ENCODE measurements around the gene EFNB1.
"Not testable (repeated sequence)": the region's sequence is repeated elsewhere in the genome, so short reads cannot be mapped to it uniquely, and the experiment has no call there.

The EFNB1 gene

DNA sequence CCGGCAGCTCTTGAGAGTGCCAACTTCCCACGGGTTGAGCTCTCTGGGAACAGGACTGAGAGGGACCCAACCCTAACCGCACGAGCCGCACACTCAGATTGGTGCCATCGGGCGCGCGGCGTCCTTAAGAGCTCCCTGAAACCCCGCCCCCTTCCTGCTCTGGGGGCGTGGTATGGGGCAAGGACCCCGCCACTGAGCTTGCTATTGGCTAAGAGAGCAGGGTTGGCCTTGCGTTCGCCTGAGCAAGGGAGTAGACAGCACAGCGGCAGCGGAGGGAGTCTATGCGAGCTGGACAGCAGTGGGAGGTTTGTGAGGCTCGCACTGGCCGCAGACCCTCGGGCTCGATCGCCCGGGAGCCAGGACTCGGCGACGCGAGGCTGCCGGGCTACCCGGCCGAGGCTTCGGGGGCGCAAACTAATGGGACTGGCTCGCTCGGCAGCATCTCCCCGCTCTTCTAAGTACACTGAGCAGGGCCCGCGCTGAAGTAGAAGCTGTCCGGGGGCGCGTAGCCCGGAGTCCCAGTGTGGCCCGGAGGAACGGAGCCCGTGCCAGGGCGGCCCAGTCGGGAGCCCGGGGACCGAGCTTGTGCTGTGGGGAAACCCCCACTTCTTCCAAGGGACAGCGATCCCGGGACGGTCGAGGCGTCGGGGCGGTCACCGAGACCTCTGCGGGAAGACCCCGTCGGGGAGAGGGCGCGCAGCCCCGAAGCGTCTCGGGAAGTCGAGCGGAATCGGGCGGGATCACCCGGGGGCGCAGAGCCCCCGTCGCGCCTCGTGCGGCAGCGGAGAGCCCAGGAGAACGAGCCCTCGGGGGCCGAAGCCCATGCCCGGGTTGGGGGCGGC is at the start of gene EFNB1:
EFNB1 (plus strand) TSS at position 282 of the 842 bp plus-strand sequence. CDS start 756 bp downstream, outside the sequence.
- peak; percentile 86 for DNase-seq

DNA sequence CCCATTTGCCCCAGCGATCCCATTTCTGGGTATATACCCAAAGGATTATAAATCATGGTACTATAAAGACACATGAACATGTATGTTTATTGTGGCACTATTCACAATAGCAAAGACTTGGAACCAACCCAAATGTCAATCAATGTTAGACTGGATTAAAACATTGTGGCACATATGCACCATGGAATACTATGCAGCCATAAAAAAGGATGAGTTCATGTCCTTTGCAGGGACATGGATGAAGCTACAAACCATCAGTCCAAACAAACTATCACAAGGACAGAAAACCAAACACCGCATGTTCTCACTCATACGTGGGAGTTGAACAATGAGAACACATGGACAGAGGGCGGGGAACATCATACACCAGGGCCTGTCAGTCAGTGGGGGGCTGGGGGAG is 47.5 kb upstream of the EFNB1 start:
- DNase-seq, result not testable (repeated sequence)

DNA sequence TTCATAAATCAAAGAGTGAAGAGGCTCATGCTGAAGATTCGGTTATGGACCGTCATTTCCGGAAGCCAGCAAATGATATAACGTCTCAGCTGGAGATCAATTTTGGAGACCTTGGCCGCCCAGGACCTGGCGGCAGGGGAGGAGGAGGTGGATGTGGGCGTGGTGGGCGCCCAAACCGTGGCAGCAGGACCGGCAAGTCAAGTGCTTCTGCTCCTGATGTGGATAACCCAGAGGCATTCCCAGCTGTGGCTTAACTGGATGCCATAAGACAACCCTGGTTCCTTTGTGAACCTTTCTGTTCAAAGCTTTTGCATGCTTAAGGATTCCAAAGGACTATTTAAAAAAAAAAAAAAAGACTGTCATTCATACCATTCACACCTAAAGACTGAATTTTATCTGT is 44.0 kb upstream of the EFNB1 start:
- no peak for DNase-seq

DNA sequence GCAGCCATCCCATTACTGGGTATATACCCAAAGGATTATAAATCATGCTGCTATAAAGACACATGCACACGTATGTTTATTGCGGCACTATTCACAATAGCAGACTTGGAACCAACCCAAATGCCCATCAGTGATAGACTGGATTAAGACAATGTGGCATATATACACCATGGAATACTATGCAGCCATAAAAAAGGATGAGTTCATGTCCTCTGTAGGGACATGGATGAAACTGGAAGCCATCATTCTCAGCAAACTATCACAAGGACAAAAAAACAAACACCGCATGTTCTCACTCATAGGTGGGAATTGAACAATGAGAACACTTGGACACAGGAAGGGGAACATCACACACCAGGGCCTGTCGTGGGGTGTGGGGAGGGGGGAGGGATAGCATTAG is 42.2 kb upstream of the EFNB1 start:
- DNase-seq, result not testable (repeated sequence)

DNA sequence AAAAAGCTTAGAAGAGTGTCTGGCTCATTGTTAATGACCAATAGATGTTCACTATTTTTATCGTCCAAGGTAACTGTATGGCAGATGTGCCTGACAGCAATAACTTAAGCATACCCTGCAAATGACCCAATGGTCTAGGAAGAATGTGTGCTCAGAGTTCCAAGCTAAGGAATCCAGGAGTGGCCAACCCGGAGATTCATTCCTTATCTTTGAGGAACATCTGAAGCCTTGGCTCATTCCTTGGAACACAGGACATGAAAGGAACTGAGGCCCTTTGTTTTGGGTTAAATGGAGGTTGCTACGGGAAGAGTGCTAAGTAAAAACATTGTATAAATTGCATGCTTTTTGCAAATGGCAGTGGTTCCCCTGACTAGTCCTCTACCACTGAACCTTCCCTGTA is 38.9 kb upstream of the EFNB1 start:
- DNase-seq, result no peak

DNA sequence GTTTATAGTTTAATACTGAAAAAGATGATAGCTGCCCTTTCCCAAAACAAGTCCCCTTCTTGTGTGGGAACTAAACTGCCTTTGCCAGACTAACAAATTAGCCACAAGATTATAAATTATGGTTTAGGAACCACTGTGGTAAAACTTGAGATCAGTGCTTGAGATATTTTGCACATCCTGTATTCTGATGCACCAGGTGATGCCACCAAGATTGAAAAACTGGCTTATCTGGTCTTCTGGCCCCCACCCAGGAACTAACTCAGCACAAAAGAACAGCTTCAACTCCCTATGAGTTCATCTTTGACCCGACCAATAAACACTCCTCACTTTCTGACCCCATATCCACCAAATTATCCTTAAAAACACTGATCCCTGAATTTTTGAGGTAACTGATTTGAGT is 36.7 kb upstream of the EFNB1 start:
- DNase-seq, result no peak

DNA sequence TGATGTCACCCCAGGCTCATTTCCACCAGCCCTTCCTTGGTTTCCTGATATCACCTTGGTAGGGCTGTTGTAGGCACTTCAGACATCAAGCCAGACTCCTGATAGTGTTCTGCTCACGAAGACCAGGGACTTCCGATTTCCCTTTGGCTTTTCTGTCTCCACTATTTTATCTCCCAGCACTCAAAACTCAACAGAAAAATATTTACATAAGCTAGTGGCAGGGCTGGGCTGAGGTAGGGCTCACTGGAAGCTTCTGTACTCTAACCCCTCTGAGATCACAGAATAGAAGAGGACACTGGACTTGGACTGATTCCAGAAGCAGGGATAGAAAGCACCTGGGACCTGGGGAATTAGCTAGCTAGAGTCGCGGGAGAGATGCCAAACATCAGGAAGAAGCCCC is 34.4 kb upstream of the EFNB1 start:
- DNase-seq, result no peak

DNA sequence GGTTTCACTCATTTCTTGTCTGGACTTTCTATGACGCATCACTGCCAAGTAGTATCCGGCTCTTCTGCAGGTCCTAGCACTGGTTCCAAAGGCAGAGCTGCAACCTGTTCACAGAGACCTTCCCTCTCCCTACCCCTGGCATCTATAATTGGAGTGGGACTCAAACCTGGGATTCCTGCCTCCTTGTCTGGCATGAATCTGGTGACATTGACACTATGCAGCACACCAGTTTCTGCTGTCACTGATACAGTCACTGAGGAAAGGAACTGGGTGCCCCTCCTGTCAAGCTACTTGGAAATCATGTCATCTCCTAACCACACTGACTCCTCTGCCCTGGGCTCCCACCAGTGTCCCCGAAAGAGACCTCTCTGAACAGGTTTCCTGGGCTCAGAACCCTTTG is 33.1 kb upstream of the EFNB1 start:
- no peak for DNase-seq

DNA sequence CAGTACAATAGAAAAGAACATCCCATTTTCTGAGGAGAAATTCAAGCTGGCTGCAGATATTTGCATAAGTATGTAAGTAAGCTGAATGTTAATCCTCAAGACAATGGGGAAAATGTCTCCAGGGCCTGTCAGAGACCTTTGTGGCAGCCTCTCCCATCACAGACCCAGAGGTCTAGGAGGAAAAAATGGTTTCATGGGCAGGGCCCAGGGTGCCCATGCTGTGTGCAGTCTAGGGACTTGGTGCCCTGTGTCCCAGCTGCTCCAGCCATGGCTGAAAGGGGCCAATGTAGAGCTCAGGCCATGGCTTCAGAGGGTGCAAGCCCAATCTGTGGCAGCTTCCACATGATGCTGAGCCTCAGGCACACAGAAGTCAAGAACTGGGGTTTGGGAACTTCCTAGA is 30.4 kb upstream of the EFNB1 start:
- not testable (repeated sequence) for DNase-seq

DNA sequence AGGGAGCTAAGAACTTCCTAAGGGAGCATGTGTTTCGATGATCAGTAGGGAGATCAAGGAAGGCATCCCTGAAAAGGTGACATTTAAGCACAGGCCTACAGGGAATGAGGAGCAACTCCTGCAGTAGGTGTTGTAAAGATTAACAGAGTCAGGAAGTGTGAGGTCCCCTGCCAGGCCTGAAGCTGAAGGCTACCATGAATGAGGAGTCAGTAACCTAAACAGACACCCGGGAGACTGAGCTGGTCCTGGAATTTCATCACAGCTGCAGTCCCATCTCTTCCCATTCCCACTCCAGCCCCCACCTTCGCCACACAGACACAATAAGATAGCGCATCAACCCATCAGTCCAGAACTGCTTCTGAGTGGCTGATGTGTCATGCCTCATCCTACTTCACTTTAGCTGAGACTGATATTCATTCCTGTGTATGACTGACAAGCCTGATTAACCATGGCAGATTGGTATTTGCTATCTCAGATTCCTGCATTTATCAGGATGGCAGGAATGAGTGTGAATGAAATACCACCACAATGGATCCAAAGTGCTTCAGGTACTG is 27.0 kb upstream of the EFNB1 start:
- no peak for DNase-seq

DNA sequence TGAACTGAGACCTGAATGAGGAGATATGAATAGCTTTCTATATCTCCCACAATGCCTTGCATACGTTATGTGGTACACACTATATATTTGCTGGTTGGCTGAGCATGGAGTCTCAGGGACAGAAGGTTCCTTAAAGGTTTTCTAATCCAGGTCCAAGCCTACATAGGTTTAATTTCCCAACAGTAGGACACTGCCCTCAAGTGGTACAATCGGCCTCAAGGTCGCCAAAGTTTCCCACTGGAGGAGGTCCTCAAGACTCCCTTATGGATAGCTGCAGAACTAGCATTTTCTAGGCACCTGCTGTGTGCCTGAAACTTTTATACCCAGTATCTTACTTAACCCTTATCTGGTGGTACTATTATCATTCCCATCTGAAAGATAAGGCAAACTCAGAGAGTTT is 21.0 kb upstream of the EFNB1 start:
- no peak for DNase-seq

DNA sequence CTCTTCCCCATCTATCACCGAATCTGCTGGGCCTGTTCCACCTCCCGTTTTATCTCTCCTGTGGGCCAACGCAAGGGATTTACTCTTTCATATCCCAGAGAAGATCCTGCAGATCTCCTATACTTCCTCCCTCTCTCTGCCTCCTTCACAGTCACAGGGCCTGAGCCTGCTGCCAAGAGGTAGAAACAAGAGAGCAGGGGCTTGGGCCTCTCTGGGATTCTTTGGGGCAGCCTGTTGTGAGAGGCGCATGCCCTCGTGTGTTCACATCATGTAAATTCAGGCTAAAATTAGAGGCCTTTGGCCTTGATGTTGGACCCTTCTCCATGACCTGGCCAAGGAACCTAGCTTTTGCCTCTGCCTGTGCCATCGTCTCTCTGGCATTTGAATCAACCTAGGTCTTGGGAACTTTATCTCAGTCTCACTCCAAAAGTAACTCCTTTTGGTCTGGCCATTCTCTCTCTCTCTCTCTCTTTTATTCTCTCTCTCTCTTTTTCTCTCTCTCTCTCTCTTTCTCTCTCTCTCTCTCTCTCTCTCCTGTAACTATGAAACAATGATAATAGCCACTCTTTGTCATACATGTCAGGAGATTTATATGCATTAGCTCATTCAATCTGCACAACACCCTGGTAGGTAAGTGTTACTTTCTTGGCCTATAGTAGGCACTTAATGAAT is 20.0 kb upstream of the EFNB1 start:
- no peak for DNase-seq

DNA sequence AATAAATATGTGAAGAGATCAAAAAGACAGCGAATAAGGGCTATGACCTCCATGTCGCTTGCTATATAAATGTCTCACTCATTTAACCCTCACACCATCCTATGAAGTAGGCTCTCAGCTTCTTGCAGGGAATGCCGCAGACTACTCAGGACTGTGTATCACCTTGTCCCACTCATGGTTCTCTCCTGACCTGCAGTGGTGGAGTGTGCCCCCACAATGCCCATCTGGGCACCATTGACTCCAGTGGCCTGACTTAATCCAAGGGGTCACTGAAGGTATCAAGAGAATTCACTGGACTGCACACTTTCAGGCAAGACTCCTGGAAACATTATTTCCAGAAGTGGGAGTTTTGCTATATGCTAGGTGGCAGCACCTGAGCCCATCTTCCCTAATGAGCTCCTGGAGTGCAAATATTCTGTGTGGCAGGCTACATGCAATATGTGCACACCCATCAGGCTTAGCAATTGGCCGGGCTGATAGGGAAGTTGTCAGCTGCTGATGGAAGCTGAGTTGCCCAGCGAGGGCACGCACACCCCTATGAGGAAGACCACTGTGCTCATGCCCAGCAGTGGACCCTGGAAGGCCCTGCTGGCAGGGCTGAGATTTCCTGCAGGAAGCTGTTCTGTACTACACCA is 8.2 kb upstream of the EFNB1 start:
- no peak for DNase-seq

DNA sequence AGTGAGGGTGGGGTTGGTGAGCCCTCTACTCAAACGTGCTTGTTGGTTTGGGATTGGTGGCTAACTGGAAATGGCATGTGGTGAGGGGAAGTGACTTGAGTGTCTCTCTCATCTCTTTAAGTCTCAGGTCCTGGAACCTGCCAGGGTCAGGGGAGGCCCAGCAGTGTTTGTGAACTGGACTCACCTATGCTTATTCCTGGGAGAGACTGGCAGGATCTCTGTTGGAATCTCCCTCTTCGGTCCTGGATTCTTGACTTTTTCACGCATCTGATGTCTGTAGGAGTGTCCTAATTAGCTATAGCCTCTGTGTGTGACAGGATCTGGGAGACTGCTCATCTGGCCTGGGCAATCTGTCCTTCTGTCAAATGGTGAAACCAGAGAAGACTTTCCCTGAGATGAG is 7.2 kb upstream of the EFNB1 start:
- DNase-seq, result no peak

DNA sequence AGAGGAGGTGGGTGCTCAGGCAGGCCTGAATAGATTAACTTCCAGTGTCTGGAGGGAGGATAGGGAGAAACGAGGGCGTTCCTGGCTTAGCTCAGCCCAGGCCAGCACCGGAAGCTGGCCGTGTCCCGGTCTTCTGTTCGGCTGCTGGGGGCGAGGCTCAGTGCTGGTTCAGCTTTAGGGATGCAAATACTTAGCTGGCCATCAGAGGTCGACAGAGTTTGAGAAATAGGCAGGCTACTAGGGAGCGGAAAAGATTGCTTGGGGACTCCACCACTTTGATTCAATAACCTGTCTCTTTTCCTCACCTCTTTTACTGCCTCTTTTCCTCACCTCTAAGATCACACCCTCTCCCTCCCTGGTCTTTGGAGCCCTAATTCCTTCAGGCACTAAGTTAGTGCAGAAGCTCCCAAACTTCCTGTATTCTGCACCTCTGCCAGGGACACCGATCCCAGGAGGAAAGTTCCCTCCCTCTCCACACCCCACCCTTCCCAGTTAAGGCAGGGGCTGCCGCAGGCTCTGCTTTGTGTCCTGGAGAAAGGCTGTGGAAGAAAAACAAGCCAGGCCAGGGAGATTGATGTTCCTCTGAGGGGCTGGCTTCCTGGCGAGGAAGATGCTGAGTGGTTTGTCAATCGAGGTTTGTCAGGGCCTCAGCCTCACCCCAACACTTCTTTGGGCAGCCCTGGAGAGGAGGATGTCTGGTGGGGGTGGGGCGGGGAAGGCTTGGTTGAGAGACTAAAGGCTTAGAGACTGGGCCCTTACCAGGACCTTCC is 6.0 kb upstream of the EFNB1 start:
- DNase-seq, result no peak

DNA sequence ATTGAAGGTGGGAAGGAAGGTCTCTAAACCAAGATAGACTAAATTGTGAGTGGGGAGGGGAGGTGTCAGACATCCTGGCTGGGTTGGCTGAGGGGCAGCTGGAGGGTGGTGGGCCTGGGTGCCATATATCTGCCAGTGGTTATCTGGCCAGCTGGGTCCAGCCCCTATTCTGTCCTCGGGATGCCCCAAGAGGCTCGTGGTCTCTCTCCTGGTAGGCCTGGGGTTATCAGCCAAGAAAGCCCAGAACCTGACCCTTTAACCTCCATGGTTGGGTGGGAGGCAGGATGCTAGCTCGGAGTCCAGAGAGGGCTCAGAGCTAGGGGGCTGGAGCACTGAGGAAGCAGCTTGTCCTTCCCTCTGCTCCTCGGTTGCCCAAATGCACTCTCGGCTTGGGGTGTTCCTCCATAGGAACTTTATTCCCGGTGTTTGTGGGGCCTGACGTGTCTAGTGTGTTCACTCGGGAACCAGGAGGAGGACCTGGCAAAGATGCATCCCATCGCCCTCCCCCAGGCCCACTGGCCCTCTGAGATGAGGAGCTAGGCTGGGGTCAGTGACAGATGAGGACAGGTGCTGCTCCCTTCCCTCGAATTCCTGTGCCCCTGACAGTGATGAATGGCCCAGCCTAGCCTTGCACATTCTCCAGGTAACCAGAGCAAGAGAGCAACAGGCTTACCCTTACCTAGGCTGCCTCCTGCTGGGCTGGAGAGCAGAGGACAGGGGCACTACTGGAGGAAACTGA is 5.2 kb upstream of the EFNB1 start:
- DNase-seq, result no peak

DNA sequence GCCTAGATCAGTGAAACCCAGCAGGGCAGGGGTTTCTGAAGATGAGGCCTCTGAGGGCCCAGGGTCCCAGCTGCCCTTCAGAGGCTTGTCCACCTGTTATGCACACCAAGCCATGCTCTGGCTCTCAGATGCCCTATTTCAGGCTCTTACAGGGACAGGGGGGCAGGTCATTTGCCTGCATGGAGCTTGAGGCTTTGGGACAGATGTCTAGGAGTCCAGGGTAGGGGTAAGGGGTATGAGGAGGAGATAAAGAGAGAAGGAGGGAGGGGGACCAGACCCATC is 4.7 kb upstream of the EFNB1 start:
- DNase-seq, result no peak

DNA sequence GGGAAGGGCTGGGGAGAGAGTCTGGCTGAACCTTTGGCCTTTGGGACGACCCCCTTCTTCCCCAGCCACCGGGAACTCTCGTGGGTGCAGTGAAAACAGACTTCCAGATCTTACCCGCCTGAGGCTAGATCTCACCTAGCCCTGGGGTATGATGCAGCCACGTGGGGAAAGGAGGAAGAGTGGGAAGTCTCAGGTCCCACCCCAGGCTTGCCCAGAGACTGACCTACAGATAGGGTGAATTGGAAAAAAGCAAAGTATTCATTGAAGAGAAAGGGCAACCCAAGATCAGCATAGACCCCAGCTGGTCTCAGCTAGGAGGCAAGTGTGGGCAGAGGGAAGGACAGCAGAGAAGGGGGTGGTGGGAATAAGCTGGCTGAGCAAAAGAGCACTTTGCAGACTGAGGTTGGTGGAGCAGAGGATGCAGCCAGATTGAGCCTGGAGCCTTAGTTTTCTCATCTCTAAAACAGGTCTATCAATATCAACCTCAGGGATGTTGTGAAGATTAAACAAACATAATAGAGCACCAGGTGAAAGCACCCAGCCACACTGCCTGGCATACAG is 4.2 kb upstream of the EFNB1 start:
- no peak for DNase-seq

DNA sequence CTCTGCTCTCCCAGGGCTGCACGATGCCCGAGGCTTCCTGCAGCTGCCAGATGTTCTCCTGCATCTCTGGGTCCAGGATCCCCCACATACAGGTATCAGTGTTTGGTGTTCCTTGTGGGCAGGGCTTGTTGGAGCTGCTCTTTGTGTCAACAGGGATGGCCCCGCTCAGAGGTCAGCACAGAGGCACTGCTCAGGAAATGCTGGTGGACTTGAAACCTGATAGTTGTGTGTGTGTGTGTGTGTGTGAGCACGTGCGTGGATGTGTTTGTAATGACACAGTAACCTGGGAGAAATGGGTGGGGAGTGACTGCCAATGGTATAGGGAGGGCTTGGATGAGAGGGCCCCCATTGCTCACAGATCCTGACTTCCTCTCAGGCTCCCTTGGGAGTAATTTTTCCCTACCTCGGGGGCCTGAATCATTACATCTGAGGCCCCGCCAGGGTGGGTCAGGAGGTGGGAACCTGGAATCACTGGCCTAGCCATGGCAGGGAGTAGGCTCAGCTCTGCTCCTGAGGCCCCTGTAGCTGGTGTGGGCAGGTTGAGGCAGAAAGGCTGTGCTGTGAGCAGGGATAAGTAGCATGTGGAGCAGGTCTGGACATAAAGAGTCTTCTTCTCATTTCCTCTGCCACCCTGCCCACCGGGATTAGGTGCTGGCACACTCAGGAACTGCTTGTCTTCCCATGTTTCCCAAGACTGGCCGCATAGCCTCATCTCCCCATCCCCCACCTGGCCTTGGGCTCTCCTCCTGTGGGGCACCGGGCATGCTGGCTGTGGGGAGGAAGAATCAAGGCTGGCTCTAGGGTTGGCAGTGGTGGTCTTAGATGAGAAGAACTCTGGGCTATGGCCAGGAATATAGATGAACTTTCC is 2.5 kb upstream of the EFNB1 start:
- no peak for DNase-seq

DNA sequence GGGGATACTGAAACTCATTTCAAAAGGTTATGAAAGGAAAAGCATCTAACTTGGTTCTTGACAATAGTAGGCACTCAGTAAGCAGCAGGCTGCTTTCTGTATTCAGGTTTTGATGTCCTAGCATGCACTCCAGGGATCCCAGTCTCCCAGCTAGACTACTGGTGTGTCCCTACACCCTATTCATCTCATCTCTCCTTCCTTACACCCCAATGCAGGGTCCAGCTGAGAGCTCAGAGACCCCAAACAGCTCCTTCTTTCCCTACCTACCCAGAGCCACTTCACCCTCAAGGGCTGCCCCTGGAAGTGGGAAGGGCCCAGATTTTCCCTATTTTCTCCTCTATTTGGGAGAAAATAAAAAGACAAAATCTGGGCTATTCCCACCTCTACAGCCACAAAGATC is 1.6 kb upstream of the EFNB1 start:
- no peak for DNase-seq
